K562 (cell line): ENCODE data around the gene E2F2. TPM values are rescaled to one million over a fixed set of nuclear protein-coding genes. Genes with fewer than 3 reads are reported as not detected.
A peak's percentile ranks its signal among the peaks of the same experiment; 100 is the strongest.

Source experiments
- ARID2 ChIP-seq: fragments of 450-650 bp; IDR thresholded peaks from 2 replicates; pipeline ENCODE4 v1.6.1; 2017; ENCODE audit warnings: antibody characterized with exemption, mild to moderate bottlenecking
- CBX5 ChIP-seq: IDR thresholded peaks from 2 replicates; pipeline ENCODE4 v1.6.1; 2014; ENCODE audit warnings: low read depth, borderline replicate concordance
- ESRRA ChIP-seq: fragments of 450-650 bp; IDR thresholded peaks from 2 replicates; pipeline ENCODE4 v1.6.1; 2014; ENCODE audit warnings: low read depth, mild to moderate bottlenecking, moderate library complexity, borderline replicate concordance
- FOSL1 ChIP-seq: fragments of 200-800 bp; sonication (Bioruptor generic); conservative IDR thresholded peaks from 2 replicates; pipeline ENCODE4 v1.6.1; 2016; ENCODE audit warnings: missing genetic modification characterization, missing compliant biosample characterization
- FOXJ2 ChIP-seq: fragments of 200-800 bp; sonication (Bioruptor generic); IDR thresholded peaks from 2 replicates; pipeline ENCODE4 v1.6.1; 2016; ENCODE audit warnings: missing genetic modification characterization, missing compliant biosample characterization
- GABPB2 ChIP-seq: fragments of 250-450 bp; sonication (Bioruptor Pico); conservative IDR thresholded peaks from 2 replicates; pipeline ENCODE4 v1.5.1; 2021; ENCODE audit warnings: mild to moderate bottlenecking
- GTF2A2 ChIP-seq: IDR thresholded peaks from 2 replicates; pipeline ENCODE4 v1.6.1; 2016; ENCODE audit warnings: mild to moderate bottlenecking, missing genetic modification characterization, missing compliant biosample characterization
- GTF2E2 ChIP-seq: fragments of 200-800 bp; sonication (Bioruptor generic); IDR thresholded peaks from 2 replicates; pipeline ENCODE4 v1.6.1; 2016; ENCODE audit warnings: missing genetic modification characterization, missing compliant biosample characterization
- HMG20A ChIP-seq: fragments of 450-650 bp; formaldehyde crosslinking; conservative IDR thresholded peaks from 2 replicates; pipeline ENCODE4 v1.4.0; 2020; ENCODE audit warnings: mild to moderate bottlenecking, mixed read lengths
- JUND ChIP-seq, 2 experiments: IDR thresholded peaks; 2 replicates in 1 of 2; 3 replicates in 1 of 2; pipeline ENCODE4 v1.6.1; 2011; ENCODE audit warnings: borderline replicate concordance in 2 of 2, low read depth in 2 of 2, low read length in 2 of 2, improper control_type of control experiment in 1 of 2, missing biosample characterization in 1 of 2, missing genetic modification characterization in 1 of 2, missing genetic modification reagents in 1 of 2
- MAFK ChIP-seq: IDR thresholded peaks from 2 replicates; pipeline ENCODE4 v1.6.1; 2011; ENCODE audit warnings: low read length, improper control_type of control experiment
- NR2C1 ChIP-seq, 2 experiments: fragments of 450-650 bp; IDR thresholded peaks; 2 replicates each; pipeline ENCODE4 v1.6.1; 2017; ENCODE audit warnings: mild to moderate bottlenecking in 2 of 2, antibody characterized with exemption in 1 of 2, inconsistent platforms in 1 of 2, missing compliant biosample characterization in 1 of 2, missing genetic modification characterization in 1 of 2
- POLR2H ChIP-seq: IDR thresholded peaks from 2 replicates; pipeline ENCODE4 v1.6.1; 2016; ENCODE audit warnings: missing genetic modification characterization, low read depth, mild to moderate bottlenecking, control low read depth, missing compliant biosample characterization, moderate library complexity
- RBM14 ChIP-seq: fragments of 200-400 bp; formaldehyde crosslinking; IDR thresholded peaks from 2 replicates; pipeline ENCODE4 v1.6.1; 2018; ENCODE audit warnings: low read depth, mild to moderate bottlenecking, low read length, moderate library complexity, borderline replicate concordance; ENCODE audit not compliant: insufficient read depth
- RFX5 ChIP-seq: IDR thresholded peaks from 2 replicates; pipeline ENCODE4 v1.6.1; 2011; ENCODE audit warnings: low read depth, mild to moderate bottlenecking, improper control_type of control experiment, low read length
- SETDB1 ChIP-seq: IDR thresholded peaks from one replicate; pipeline ENCODE4 v1.6.1; 2012; ENCODE audit warnings: low read length, control low read depth, inconsistent platforms
- SIRT6 ChIP-seq: IDR thresholded peaks from one replicate; pipeline ENCODE4 v1.6.1; 2012; ENCODE audit warnings: low read depth, mild to moderate bottlenecking, control low read depth, inconsistent platforms, low read length, moderate library complexity
- SLC30A9 ChIP-seq: fragments of 250-450 bp; sonication (Bioruptor Pico); IDR thresholded peaks from 2 replicates; pipeline ENCODE4 v1.8.0; 2022; ENCODE audit warnings: mild to moderate bottlenecking, moderate library complexity
- SMAD1 ChIP-seq: fragments of 150-350 bp; IDR thresholded peaks from 2 replicates; pipeline ENCODE4 v1.6.1; 2014; ENCODE audit warnings: low read length, low read depth; ENCODE audit not compliant: partially characterized antibody
- SNRNP70 ChIP-seq: fragments of 200-400 bp; formaldehyde crosslinking; optimal IDR thresholded peaks from 2 replicates; pipeline ENCODE3; 2017; ENCODE audit warnings: low read depth, low read length
- STAG1 ChIP-seq: sonication (generic); formaldehyde crosslinking; IDR thresholded peaks from 2 replicates; pipeline ENCODE4 v1.5.0; 2020; ENCODE audit warnings: missing genetic modification reagents, borderline replicate concordance
- TEAD1 ChIP-seq, 2 experiments: fragments of 450-650 bp in 1 of 2; sonication (generic) in 1 of 2; formaldehyde crosslinking; IDR thresholded peaks; 2 replicates each; pipeline versions ENCODE4 v1.4.0 to v1.8.0; 2020 to 2022; ENCODE audit warnings: mild to moderate bottlenecking in 2 of 2, missing genetic modification reagents in 1 of 2
- TEAD4 ChIP-seq, 2 experiments: sonication (generic) in 1 of 2; formaldehyde crosslinking in 1 of 2; IDR thresholded peaks; 2 replicates each; pipeline versions ENCODE4 v1.6.1 to v1.8.0; 2012 to 2022; ENCODE audit warnings: borderline replicate concordance in 1 of 2, inconsistent platforms in 1 of 2, low read length in 1 of 2, mild to moderate bottlenecking in 1 of 2, missing genetic modification reagents in 1 of 2
- XRCC4 ChIP-seq: IDR thresholded peaks from one replicate; pipeline ENCODE4 v1.6.1; 2011; ENCODE audit not compliant: insufficient read depth, insufficient read length; ENCODE audit errors: extremely low read depth
- ZNF184 ChIP-seq: sonication (generic); formaldehyde crosslinking; IDR thresholded peaks from 2 replicates; pipeline ENCODE4 v1.5.0; 2020; ENCODE audit warnings: missing genetic modification reagents
- ZNF197 ChIP-seq: fragments of 200-800 bp; sonication (Bioruptor generic); IDR thresholded peaks from 2 replicates; pipeline ENCODE4 v1.6.1; 2016; ENCODE audit warnings: low read depth, missing genetic modification characterization, missing compliant biosample characterization
- ZNF224 ChIP-seq: sonication (generic); formaldehyde crosslinking; IDR thresholded peaks from 2 replicates; pipeline ENCODE4 v1.8.0; 2022; ENCODE audit warnings: mild to moderate bottlenecking, missing genetic modification reagents
- ZNF239 ChIP-seq: fragments of 250-450 bp; sonication (Bioruptor Pico); IDR thresholded peaks from 2 replicates; pipeline ENCODE4 v1.4.0; 2020; ENCODE audit warnings: mild to moderate bottlenecking
- ZNF263 ChIP-seq: sonication (generic); formaldehyde crosslinking; IDR thresholded peaks from 2 replicates; pipeline ENCODE4 v1.8.0; 2022; ENCODE audit warnings: mild to moderate bottlenecking, missing genetic modification reagents, borderline replicate concordance
- ZNF699 ChIP-seq: fragments of 250-450 bp; sonication (Bioruptor Pico); IDR thresholded peaks from 2 replicates; pipeline ENCODE4 v1.8.0; 2021; ENCODE audit warnings: mild to moderate bottlenecking, moderate library complexity; ENCODE audit not compliant: insufficient replicate concordance
- polyA plus RNA-seq, 8 experiments: library from polyadenylated mRNA; depleted of rRNA in 4 of 8; stranded (reverse) in 5 of 8; unstranded in 3 of 8; fragments of >200 nt; fragmentation: Nextera tagmentation in 2 of 8; fragmentation: Illumina TruSeq in 1 of 8; extraction: Ambion mirVana in 2 of 8; extraction: Trizol in 1 of 8; gene quantifications; 2 replicates each; pipeline versions ENCODE4 v1.2.1 to v1.2.3, GENCODE V29; 2011 to 2014; ENCODE audit warnings: inconsistent platforms in 1 of 8, missing spikeins in 1 of 8
- total RNA-seq, 7 experiments: library from RNA; depleted of rRNA in 6 of 7; stranded (reverse); fragments of >200 nt in 6 of 7; fragmentation: Illumina TruSeq in 2 of 7; extraction: Trizol in 2 of 7; gene quantifications; 2 replicates each; pipeline versions ENCODE4 v1.2.1 to v1.2.3, GENCODE V29; 2011 to 2021; ENCODE audit warnings: low replicate concordance in 1 of 7

E2F2 gene
- total and polyA plus RNA-seq, 9 of the 15 experiments (the other 6 are each of a cell fraction or from before 2014, with no cell fraction given): 3.1 to 25.3 (median 11.4) TPM

DNA sequence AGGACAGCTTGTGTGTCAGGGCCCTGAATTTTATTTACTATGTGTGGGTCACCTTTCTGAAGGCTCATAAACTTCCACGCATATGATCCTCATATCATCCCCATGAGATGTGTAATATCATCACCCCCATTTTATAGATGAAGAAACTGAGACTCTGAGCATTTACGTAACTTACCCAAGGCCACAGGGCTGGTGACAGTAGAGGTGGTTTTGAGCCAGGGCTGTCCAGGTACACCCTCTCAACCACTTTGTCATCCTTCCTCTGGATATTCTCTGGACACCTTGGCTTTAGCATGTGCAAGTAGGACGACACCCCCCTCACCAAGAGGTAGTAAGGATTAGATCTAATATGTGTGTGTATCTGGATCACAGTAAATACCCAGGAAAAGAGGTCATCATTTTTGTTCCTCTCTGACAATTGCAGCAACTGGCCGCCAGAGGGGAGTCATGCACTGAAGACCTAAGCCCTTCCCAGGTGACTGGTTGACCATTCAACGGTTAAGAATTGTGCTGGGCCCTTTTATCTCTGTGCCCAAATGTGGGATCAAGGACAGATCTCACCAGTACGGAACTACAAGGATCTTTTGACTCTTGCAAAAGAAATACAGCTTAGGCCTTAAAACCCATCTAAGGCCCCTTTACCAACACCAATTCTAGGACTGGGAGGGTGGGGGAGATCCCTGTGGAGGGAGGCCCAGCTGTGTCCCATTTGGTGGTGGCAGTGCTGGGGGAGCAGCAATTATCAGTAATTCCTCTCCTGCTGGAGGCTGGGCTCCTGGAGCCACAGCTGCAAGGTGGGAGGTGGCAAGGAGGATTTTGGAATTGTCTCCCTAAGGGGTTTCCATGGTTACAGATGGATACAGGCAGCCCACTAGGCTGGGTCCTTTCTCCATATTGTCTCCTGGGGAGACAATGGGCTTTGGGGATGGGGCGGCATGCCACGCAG is 13.7 kb upstream of the E2F2 start (continued):
- TF ChIP-seq RBM14 (no peak), JUND (IDR thresholded peaks at IDR 0.05; ENCODE audit: borderline replicate concordance, low read depth, low read length) (peak; percentile 49; the same call in 1 of the 2 replicates), JUND (tag; IDR thresholded peaks at IDR 0.05; ENCODE audit: borderline replicate concordance, low read depth, low read length) (0 out of 3 replicates have a peak, but pooled peaks have one; percentile 23), SNRNP70 (no peak), STAG1 (CRISPR knock-in tag) (peak; percentile 82), CBX5 (no peak), SMAD1 (no peak), ZNF224 (no peak), FOSL1 (tag) (no peak), SIRT6 (no peak), NR2C1 (IDR thresholded peaks at IDR 0.05) (no peak), NR2C1 (tag; IDR thresholded peaks at IDR 0.05) (no peak), RFX5 (no peak), ZNF239 (CRISPR knock-in tag) (no peak), ARID2 (peak; percentile 97), TEAD1 (CRISPR knock-in tag; IDR thresholded peaks at IDR 0.05) (no peak), HMG20A (CRISPR knock-in tag) (no peak), GTF2E2 (no peak), MAFK (no peak), SETDB1 (no peak), XRCC4 (no peak), GABPB2 (CRISPR knock-in tag) (no peak), GTF2A2 (no peak), TEAD4 (IDR thresholded peaks at IDR 0.05; ENCODE audit: low read length) (peak; percentile 48), TEAD4 (CRISPR knock-in tag; IDR thresholded peaks at IDR 0.05; ENCODE audit: borderline replicate concordance) (no peak), ZNF263 (CRISPR knock-in tag) (no peak), ZNF699 (CRISPR knock-in tag) (no peak), FOXJ2 (tag) (no peak), ZNF184 (CRISPR knock-in tag) (no peak), ZNF197 (CRISPR knock-in tag) (no peak), SLC30A9 (CRISPR knock-in tag) (no peak), ESRRA (peak; percentile 30; the same call in 1 of the 2 replicates), POLR2H (tag) (no peak)
